ENCODE data around the gene VPS52.
A peak's percentile ranks its signal among the peaks of the same experiment; 100 is the strongest.
"Not testable (repeated sequence)": the region's sequence is repeated elsewhere in the genome, so short reads cannot be mapped to it uniquely, and the experiment has no call there.

The VPS52 gene

GRCh38 chr6:33280539-33280938 is 8.9 kb upstream of the VPS52 start:
- no peak for DNase-seq (ENCODE audit: low spot score)

- no peak for DNase-seq (ENCODE audit: low spot score)
Measured at GRCh38 chr6:33279971-33280511, 8.4 kb upstream of the VPS52 start.

- DNase-seq (ENCODE audit: low spot score): no peak
Measured at GRCh38 chr6:33279257-33279695, 7.6 kb upstream of the VPS52 start.

- DNase-seq (ENCODE audit: low spot score): no peak
Measured at GRCh38 chr6:33278810-33279209, 7.1 kb upstream of the VPS52 start.

- no peak for DNase-seq (ENCODE audit: low spot score)
Measured at GRCh38 chr6:33278392-33278741, 6.7 kb upstream of the VPS52 start.

GRCh38 chr6:33277663-33278391 is 6.2 kb upstream of the VPS52 start:
- DNase-seq (ENCODE audit: low spot score): no peak

GRCh38 chr6:33276864-33277662 is 5.4 kb upstream of the VPS52 start, which contains the start of gene B3GALT4:
Gene B3GALT4, plus strand, starts transcription at chr6:33277123. Its CDS starts 297 bp downstream, at chr6:33277420.
- DNase-seq (ENCODE audit: low spot score): peak; percentile 84

GRCh38 chr6:33276581-33276863 is 4.8 kb upstream of the VPS52 start:
- DNase-seq (ENCODE audit: low spot score): no peak

GRCh38 chr6:33275795-33276580 is 4.3 kb upstream of the VPS52 start:
- not testable (repeated sequence) for DNase-seq (ENCODE audit: low spot score)

GRCh38 chr6:33273924-33274902 is 2.5 kb upstream of the VPS52 start:
- no peak for DNase-seq (ENCODE audit: low spot score)

- no peak for DNase-seq (ENCODE audit: low spot score)
Measured at GRCh38 chr6:33273129-33273923, 1.6 kb upstream of the VPS52 start.

GRCh38 chr6:33272275-33273128 is 826 bp upstream of the VPS52 start:
- no peak for DNase-seq (ENCODE audit: low spot score)

GRCh38 chr6:33271117-33271467 is 584 bp downstream of the VPS52 start:
- no peak for DNase-seq (ENCODE audit: low spot score)

GRCh38 chr6:33264015-33264414 is 7.7 kb downstream of the VPS52 start:
- no peak for DNase-seq (ENCODE audit: low spot score)

- DNase-seq (ENCODE audit: low spot score): not testable (repeated sequence)
Measured at GRCh38 chr6:33262490-33262889, 9.2 kb downstream of the VPS52 start.

GRCh38 chr6:33259032-33259431 is 12.6 kb downstream of the VPS52 start:
- DNase-seq (ENCODE audit: low spot score): no peak

GRCh38 chr6:33254591-33254990 is 17.1 kb downstream of the VPS52 start:
- no peak for DNase-seq (ENCODE audit: low spot score)

- no peak for DNase-seq (ENCODE audit: low spot score)
Measured at GRCh38 chr6:33252759-33253158, 18.9 kb downstream of the VPS52 start.

GRCh38 chr6:33251395-33252012 is 20.2 kb downstream of the VPS52 start:
- no peak for DNase-seq (ENCODE audit: low spot score)

Data from AG08396 (cell line).